CD4-positive, alpha-beta T cell treated with Interferon gamma for 1 hour (primary cell): ENCODE measurements around the gene PAK1.

Experiments used
- DNase-seq: peaks from one replicate; pipeline ENCODE4 v3.0.0-alpha.2; 2020

PAK1 gene

DNA sequence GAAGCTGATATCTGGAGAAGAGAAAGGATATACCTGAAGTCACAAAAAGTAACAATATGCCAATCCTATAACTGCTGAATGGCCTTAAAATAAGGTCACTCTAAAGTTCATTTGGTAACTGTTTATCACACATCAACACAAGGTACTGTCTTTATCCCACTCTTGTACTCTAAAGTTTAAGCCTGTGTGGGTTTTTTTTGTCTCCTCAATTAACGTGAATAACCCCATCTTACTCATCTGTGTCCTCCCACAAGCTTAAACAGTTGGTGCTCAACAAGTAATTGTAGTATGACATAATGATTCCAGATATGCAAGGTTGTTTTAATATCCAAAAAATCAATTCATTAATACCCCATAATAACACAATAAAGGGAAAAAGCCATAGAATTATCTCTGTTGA, 42.1 kb downstream of the PAK1 start:
- no peak for DNase-seq

DNA sequence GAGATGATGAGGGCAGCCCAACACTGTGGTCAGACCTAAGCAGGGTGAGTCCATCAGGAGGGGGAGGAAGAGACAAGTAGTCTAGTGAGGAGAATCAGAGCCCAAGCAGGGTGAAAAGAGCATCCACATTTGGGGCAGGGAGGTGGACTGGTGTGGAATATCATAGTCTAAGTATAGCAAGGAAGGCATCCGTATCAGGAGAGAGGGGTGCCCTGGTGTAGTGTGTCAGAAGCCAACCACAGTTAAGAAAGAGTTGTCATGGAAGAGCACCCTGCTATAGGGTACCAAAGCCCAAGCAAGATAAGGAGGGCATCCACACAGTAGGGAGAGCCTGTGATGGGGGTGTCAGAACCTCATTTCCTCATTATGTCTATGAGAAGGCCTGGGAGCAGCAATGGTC, 45.3 kb downstream of the PAK1 start:
- no peak for DNase-seq

DNA sequence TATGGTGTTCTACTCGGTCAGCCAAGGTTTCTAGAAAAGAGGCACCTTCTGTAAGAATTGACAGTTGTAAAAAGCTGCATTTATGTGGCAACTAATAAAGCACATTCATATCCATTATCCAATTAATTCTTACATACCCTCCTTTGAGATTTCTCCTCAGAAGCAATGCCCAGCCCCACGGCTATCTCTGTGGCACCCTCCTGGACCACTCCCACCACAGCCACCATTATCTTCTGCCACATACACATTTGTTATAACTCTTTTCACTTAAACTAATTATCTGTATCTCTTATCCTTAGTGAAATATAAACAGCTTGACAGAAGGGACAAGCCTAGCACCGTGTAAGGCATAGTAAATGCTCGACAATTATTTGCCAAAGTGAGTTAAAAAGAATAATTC, 48.5 kb downstream of the PAK1 start:
- no peak for DNase-seq

DNA sequence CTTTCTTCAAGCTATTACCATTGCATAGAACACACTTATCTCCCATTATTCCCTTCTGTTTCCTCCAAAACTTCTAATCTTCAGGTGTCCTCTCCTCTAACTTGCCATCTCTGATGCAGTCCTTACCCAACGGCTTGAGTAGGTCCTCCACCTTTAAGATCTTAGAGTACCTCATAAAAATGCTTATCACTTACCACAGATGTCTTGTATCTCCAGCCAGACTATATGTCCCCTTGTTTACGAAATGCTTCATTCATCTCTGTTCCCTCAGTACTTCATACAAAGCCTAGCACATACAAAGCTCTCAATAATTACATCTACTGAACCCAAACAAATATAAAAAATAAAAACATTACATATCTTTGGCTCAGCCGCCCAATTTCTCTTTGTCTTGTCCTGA, 49.2 kb downstream of the PAK1 start:
- no peak for DNase-seq

DNA sequence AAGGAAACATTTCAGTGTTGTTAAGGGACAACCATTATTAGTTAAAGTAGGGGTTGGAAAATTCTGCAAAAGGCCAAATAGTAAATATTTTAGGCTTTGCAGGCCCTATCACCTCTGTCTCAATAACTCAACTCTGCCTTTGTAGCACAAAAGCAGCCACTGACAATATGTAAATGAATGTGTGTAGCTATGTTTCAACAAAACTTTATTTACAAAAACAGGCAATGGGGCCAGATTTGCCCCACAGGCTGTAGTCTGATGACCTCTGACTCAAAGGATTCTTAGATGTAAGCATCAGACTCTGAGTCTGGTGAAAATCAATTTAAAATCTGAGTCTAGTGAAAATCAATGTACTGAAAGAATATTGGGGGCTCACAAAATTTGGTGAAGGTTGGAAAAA, 50.3 kb downstream of the PAK1 start:
- no peak for DNase-seq

DNA sequence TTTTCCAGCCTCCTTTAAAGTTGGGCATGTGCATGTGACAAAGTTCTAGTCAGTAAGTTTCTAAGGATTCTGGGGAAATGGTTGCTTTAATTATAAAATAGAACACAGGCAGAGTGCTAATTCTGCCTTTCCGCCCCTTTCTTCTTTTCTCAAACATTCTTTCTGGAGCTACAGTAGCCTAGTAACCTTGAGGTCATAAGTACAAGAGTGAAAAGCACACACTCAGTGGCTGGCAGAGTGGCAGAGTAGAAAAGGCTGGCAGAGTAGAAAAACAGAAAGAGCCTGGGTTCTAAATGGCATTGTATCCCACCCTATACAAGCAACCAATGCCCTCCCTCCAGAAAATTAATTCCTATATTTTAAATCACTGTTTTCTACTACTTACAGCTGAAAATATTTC, 51.2 kb downstream of the PAK1 start:
- no peak for DNase-seq

DNA sequence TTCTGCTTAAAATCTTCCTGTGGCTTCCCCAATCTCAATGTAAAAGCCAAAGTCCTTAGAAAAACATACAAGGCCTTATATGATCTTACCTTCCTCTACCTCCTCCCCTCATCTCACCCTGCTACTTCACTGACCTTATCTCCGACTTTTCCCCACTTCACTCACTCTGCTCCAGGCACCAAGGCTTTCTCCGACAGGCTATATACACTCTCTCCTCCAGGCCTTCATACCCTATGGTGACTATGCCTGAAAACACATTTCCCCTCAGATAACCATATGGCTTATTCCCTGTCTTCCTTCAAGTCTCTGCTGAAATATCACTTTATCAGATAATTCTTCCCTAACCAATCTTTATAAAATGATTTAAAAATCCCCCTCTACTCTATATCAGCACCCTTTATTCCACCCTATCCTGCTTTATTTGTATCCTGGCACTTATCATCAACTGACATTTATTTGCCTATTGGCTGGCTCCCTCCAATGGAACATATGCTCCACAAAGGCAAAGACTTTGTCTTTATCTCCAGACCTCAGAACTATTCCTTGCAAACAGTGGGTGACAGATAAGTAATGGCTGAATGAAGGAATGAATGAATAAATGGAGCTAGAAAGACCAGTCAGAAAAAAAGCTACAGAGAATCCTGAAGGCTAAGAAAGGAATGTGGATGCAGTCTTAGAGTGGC, 52.7 kb downstream of the PAK1 start:
- no peak for DNase-seq

DNA sequence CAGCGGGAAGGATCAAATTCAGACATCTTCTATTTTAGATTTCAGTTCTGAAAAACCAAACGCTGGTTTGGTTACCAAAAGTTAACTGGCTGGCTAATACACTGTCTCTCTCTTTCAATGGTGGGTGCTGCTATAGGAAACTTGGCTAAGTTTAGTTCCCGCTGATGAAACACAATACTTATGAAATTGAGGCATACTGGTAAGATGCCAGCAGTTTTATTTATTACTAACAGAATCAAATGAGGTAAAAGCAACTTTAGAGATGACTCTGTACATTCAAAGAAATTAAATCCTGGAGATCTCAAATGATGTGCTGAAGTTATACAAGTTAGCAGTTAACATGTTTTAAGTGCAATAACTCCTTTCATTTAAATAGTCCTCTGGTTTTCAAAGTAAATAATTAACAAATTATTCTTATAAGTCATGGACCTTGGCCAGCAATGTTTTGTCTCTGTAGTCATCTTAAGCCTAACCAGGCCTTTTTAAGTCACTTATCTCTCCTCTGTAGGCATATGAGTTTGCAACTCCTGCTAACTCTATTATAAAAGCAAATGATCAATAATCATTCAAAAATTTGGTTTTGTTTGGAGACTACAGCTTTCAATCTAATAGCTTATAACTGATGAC, 54.8 kb downstream of the PAK1 start:
- no peak for DNase-seq

DNA sequence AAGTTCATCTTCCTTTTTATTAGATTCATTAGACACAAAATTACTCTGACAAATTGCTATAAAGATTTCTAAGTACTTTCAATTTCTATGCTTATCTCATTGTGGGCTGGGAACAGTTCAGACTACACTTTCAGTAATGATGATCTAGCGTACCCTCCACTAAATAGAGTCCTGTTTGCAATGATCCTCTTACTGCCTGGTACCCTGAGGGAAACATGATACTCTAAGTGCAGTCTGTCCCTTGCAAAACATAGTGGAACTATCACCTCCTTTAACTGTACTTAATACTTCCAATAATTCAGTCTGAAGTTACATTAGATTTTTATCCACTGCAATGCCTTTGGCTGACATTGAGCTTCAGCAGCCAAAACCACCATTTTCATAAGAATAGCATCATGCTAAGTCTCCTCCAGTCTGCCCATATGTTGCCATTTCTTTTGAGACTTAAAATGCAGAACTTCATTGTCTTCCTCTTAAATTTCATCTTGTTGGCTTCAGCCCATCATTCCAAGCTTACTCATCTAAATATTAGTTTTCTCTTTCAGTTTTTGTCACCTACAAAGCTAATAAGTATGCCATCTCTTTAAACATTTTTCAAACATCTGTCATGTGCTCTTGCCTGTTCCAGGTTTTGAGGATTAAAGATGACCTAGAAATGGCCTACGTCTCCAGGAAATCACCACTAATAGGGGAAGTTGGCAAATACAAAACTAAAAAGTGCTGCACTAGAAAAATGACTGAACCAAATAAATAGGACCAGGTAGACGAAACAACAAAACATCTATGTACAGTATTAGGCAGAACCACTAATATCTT, 55.5 kb downstream of the PAK1 start:
- no peak for DNase-seq

DNA sequence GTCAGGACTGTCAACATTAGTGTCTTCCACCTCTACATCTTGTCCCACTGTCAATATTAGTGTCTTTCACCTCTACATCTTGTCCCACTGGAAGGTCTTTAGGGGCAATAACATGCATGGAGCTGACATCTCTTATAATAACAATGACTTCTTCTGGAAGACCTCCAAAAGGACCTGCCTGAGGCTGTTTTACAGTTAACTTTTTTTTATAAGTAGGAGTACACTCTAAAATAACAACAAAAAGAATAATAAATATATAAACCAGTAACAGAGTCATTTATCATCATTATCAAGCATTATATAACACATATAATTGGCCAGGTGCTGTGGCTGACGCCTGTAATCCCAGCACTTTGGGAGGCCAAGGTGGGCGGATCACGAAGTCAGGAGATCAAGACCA, 57.5 kb downstream of the PAK1 start:
- no peak for DNase-seq

DNA sequence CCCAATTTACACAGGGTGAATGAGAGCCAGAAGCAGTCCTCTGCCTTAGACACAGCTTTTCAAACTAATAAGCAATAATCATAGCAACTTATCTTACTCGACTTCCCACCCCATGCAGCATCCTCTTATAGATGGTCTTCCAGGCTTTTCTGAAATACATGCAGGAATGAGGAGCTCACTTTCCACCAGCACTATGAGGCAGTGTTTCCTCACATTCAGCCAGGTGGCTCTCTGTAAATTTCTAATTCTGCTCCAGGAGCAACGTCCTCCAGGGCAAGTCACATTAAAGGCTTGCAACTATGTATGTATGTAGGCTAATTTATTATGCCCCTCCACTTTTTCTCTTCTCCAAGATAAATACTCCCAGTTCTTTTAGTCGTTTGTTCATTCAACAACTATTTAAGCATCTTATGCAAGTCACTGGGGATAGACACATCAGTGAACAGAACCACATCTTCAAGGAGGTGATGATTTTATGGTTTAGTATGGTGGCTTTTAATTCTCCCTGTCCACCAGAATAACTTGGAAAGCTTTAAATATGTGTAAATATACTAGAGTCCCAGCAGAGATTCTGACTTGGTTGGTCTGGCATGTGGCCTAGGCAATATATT, 59.9 kb downstream of the PAK1 start:
- DNase-seq, result no peak

DNA sequence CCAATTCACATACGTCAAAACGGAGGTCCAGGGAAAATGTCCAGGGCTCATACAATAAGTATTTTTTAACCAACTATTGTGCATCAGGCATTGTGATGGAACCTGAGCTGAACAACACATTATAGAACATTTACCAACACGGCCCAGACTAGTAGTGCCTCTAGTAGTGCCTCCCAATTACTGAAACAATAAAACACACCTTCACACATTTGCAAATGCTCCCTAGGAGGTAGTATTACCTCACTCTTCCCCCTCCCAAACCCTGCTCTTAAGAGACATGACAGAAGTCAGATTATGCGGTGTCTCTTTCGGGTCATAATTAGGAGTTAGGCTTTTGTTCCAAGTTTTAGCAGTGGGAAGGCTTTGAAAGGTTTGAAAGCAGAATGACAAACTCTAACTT, 61.1 kb downstream of the PAK1 start:
- no peak for DNase-seq

DNA sequence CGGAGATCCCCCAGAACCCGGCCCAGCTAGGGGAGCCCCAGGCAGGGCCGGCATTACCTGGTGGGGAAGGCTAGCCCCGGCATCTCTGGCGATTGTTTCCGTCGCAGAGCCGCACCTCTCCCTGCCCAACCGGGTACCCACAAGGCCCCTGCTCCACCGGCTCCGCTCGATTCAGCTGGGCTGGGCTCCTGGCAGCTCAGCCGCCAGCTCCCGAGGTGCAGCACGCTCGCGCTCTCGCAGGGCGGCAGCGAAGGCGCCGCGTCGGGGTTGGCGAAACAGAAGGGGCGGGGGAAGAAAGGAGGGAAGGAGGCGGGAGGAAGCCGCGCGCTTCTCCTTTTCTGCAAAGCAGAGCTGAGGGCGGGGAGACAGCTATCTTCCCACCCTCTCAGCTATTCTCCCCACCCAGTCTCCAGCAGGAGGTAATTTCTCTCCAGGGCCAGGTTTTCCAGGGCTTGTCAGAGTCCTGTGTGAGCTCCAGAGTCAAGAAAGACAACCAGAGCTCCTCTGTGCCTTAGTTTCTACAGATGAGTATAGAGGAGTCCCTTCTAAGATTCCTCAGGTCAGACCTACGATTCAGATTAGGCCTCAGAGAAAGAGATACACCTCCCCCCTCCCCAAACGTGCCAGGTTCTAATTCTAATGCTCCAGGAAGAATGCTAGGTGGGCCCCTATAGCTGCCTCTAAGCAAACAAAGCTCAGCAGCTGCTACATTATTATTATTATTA, 62.0 kb downstream of the PAK1 start:
- DNase-seq, result peak; percentile 78

DNA sequence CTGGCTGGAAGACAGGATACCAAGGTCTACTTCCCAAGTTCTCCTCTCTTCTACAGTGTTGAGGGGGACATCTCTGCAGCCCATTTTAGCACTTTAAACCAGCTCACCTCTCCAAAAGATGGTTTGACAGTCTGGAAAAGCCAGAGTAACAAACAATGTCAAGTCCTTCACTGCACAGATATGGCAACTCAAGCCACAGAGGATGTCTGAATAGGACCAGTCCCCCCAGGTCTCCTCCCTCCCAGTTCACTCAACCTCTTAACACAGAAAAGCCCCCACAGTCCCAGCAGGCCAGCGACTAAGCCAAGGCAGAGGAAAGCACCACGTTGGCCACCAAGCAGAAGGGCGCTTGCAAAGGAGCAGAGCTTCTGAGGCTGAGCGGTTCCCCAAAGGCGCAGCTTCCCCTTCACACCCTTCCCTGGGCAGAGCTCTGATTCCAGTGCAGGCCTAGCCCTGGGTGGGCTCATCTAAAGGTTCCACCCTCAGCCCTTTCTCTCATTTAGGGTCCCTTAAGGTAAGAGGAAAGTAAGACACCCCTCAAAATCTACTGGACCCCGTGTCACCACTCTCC, 62.7 kb downstream of the PAK1 start:
- DNase-seq, result peak; percentile 27

DNA sequence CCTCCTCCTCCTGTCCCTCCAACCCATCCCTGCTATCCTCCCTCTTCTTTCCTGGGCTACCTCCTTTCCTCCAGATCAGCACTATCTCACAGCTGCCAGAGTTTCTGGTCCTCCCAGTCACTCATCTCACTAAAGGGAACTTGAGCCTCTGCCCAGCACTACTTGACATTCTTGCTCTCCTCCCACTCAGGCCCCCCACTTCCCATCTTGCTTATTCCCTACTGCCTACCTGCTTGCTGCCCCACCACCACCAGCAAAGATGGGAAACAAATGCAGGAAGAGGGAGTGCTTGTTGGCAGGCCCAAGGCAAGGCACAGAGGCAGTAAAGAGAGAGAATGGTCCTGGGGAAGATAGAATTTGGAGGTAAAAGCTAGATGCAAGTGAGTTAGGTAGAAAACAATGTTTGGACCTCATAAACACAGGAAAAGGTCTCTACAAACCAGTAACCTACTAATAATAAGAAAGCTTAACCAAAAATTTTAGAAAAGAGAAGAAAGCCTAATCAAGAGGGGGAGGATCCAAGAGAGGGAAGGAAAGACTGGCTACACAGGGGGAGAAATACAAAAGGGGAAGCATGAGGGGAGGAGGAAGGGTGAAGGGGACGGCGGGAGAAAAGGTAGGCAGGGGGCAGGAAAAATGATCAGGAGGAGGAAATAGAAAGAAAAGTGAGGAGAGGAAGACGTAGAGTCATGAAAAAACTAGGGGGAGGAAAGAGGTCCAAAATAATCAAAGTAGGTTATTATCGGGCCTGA, 63.6 kb downstream of the PAK1 start:
- no peak for DNase-seq

DNA sequence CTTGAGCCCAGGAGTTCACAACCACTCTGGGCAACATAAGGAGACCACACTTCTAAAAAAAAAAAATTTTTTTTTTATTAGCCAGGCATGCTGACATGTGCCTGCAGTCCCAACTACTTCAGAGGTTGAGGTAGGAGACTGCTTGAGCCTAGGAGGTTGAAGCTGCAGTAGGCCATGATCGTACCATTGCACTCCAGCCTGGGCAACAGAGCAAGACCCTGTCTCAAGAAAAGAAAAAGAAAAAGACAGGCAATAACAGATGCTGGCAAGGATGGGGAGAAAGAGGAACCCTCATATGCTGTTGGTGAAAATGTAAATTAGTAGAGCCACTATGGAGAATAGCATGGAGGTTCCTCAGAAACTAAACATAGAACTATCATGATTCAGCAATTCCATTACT, 64.8 kb downstream of the PAK1 start:
- no peak for DNase-seq

DNA sequence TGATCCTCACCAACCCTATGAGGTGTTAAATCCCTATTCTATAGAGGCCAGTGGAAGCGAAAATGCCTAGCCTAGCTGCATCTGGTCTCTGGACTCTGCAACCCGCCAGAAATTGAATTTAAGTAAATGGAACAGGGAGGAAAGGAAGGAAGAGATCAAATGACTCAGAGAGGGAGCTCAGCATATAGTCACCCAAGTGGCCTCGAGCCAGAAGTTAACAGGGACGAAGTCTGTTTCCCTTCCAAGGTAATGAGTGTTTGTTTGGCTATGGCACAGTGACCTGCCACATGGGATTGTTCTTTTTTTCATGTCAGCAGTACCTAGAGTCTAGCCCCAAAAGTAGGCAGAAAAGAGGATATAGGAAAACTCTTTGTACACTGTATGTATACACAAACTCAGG, 66.3 kb downstream of the PAK1 start:
- DNase-seq, result no peak

DNA sequence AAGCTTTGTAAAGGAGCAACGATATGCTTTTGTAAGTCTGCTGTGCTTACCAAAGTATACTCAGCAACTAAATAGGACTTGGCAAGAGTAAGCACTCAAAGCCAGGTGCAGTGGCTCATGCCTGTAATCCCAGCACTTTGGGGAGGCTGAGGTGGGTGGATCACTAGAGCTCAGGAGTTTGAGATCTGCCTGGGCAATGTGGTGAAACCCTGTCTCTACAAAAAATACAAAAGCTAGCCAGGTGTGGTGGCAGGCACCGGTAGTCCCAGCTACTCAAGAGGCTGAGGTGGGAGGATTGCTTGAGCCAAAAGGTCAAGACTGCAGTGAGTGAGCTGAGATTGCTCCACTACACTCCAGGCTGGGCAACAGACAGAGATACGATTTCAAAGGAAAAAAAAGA, 67.5 kb downstream of the PAK1 start:
- no peak for DNase-seq

DNA sequence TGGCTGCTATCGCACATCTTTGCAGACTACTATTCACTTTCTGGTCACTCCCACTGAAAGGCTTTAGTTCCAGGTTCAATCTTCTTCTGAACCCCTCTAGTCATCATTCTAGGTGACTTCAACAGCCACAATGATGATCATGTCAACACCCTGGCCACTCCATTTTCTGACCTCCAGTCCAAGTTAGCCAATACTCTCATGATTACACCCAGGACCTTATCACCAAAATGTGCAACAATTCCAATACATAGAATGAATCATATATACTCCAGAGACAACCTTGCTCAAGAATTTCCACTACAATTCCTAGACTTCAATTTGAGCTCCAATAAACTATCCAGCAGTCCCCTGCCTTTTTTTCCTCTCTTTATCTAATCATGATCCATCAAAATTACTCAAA, 70.7 kb downstream of the PAK1 start:
- no peak for DNase-seq

DNA sequence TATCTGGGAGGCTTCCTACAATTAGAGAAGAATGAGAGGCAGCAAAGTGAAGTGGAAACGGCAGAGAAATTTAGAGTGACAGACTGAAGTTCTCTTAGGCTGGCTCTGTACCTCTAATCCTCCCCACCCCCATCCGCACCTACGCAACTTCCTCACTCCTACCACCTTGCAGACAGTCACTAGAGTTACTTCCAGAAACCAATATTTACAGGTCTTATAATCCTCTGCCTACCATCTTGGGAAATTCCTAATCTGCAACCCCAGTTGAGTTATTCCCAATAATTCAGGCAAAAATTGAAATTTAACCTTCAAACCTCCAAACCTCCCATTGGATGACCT, 71.7 kb downstream of the PAK1 start:
- DNase-seq, result no peak

DNA sequence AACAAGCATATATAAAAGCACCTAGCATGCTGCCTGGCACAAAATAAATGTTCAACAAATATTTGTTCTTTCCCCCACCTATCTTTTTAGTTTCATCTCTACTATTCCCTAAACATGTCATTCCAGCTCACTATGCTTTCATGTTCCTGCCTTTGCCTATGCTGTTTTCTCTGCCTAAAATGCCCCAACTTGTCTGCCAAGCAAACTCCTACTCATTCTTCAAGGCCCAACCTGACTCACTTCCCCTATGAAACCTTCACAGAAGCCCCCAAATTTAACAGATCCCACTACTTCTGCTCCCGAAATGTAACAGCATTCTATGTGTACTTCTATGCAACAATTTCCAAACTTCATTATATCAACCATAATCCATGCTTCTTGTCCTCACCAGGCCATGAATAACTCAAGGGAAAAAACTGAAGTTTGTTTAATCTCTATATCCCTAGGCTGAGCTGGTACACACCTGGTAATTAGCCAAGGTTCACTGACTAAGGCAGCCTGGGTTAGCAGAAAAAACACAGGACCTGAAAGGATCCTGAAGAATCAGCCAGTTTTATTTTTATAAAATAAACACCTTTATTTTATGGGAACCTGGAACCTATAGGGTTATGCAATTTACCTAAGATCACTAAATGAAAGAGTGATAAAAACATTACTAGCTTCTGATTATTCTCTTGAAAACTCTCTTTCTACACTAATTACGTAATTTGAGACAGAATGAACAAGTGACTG, 72.2 kb downstream of the PAK1 start:
- DNase-seq, result no peak
